Kidney epithelial cell (primary cell): Measurements from ENCODE around the gene CAMTA1. TPM values are rescaled to one million over a fixed set of nuclear protein-coding genes. Genes with fewer than 3 reads are reported as not detected.

Experiments used
- DNase-seq: peaks from one replicate; pipeline ENCODE4 v3.0.0-alpha.2; 2010; ENCODE audit warnings: low read depth
- H3K27me3 ChIP-seq: 2 replicates; pipeline ENCODE4 v1.6.0; 2011; ENCODE audit warnings: low read length; ENCODE audit not compliant: control insufficient read depth, insufficient read depth
- H3K36me3 ChIP-seq: 2 replicates; pipeline ENCODE4 v1.5.1; 2011; ENCODE audit warnings: low read length; ENCODE audit not compliant: control insufficient read depth, insufficient read depth
- H3K4me3 ChIP-seq: 2 replicates; pipeline ENCODE4 v1.5.1; 2011; ENCODE audit warnings: low read depth, mild to moderate bottlenecking, control low read depth, low read length
- CTCF ChIP-seq: IDR thresholded peaks from 2 replicates; pipeline ENCODE4 v1.5.1; 2011; ENCODE audit warnings: mild to moderate bottlenecking, moderate library complexity, low read length, control low read depth, inconsistent platforms; ENCODE audit not compliant: insufficient read depth, poor library complexity, severe bottlenecking
- total RNA-seq: library from RNA; depleted of rRNA; stranded (reverse); fragments of >200 nt; gene quantifications from 2 replicates; pipeline ENCODE4 v1.2.3, GENCODE V29; 2015

The CAMTA1 gene
- total RNA-seq, 1 donor from 2014 or later = 76.5 TPM

- no peak for TF ChIP-seq CTCF
- DNase-seq = peak; percentile 38
- Histone ChIP-seq H3K4me3 (no peak overlapping the region), H3K27me3 (no peaks in the 10 kb centered on the region), H3K36me3 (no peaks in the 10 kb centered on the region)
Observed at GRCh38 chr1:7299994-7300393, 514.7 kb downstream of the CAMTA1 start.

- peak; percentile 61 for DNase-seq
- TF ChIP-seq CTCF = no peak
- no peak overlapping the region for H3K4me3 ChIP-seq
- no peaks in the 10 kb centered on the region for H3K36me3 ChIP-seq
- H3K27me3 ChIP-seq = no peaks in the 10 kb centered on the region
Observed at GRCh38 chr1:7300893-7301663, 515.8 kb downstream of the CAMTA1 start.

- no peak for DNase-seq
- no peaks in the 10 kb centered on the region for H3K36me3 ChIP-seq
- H3K27me3 ChIP-seq = no peaks in the 10 kb centered on the region
- no peak overlapping the region for H3K4me3 ChIP-seq
- TF ChIP-seq CTCF = no peak
Observed at GRCh38 chr1:7301664-7301981, 516.4 kb downstream of the CAMTA1 start.

- no peaks in the 10 kb centered on the region for H3K27me3 ChIP-seq
- no peak overlapping the region for H3K4me3 ChIP-seq
- TF ChIP-seq CTCF = no peak
- DNase-seq = no peak
- no peaks in the 10 kb centered on the region for H3K36me3 ChIP-seq
Observed at GRCh38 chr1:7302126-7302525, 516.9 kb downstream of the CAMTA1 start.

GRCh38 chr1:7302873-7303272 is 517.6 kb downstream of the CAMTA1 start:
- peak; percentile 11 for TF ChIP-seq CTCF
- no peak for DNase-seq
- Histone ChIP-seq H3K4me3 (no peak overlapping the region), H3K27me3 (no peaks in the 10 kb centered on the region), H3K36me3 (no peaks in the 10 kb centered on the region)
